Stimulated activated CD8-positive, alpha-beta memory T cell treated with anti-CD3 and anti-CD28 coated beads, Interleukin-12 subunit alpha, Interleukin-12 subunit beta, amount 100 ng/mL, for 24 hours (primary cell): ENCODE results near the gene RHOC.

Experiments used
- DNase-seq: peaks from one replicate; pipeline ENCODE4 v3.0.0-alpha.2; 2020; ENCODE audit errors: extremely low read depth

The RHOC gene

GRCh38 chr1:112678605-112679004 is 28.3 kb downstream of the RHOC start:
- DNase-seq: no peak

DNA sequence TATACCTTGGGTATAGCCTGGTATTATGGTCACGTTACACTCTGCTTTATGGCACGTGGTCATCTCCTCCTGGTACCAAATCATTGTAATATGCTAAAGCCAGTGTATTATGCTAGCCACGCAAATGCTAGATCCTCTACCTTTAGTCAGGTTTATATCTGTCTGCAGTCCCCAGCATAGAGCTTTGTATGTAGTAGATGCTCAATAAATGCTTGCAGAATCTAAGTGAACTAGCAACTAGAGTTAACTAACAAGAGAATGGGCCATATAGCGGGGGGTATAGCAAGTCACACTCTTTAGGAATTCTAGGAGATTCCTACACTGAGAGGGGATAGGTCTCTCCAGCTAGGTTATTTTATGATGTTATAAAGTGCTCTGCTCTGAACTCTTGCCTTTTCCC is 29.4 kb downstream of the RHOC start:
- no peak for DNase-seq

GRCh38 chr1:112676543-112676942 is 30.4 kb downstream of the RHOC start:
- no peak for DNase-seq

DNA sequence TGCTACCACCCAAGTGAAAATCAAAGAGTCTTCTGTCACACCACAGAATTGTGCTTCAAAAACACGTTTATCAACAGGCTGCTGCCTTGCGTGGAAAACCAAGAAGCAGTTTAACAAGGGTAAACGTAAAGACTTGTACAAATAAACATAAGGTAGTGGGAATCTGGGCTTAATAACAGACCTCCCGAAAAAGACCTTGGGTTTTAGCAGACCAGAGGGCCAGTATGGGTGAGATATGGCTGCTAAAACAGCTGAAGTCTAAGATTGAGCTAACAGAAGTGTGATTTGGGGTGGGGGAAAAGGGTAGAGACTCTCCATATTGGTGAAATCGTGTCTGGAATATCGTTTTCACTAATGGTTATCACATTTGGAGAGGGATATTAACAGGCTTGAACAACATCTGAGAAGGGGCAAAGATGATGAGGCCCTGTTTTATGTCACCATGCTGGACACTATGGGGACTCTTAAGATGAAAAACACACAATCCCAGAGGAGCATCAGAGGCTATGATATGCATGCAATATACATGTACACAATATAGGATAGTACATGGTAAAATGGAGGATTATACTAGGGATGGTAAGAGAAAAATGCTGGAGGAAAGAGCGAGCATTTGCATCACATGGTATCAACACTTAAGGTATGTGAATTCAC is 31.1 kb downstream of the RHOC start:
- DNase-seq: no peak

GRCh38 chr1:112674986-112675727 is 31.8 kb downstream of the RHOC start:
- DNase-seq: no peak

DNA sequence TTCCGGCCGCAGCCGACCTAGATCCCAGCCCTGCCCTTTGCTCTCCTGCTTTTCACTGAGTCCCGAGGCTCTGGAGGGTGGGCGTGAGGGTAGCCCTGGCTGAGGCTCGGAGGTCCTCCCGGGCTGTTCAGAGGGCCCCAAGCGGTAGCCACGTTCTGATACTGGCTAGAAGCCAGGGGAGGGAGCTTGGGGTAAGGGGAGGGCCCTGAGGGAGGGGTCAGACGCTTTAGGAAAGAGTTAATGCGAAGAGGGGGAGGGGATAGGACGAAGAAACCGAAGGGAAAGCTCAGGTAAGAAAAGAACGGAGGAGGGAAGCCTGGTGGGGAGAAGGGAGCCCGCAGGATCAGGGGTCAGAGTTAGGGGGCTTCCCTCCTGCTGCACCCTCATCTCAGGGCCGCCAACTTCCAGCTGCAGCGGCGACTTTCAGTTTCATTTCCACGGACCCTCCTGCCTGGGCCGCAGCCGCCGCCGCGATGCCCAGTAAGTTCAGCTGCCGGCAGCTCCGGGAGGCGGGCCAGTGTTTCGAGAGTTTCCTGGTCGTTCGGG is 32.4 kb downstream of the RHOC start, which contains the start of gene MOV10:
Gene MOV10, plus strand, starts transcription at position 220 of the 546 bp plus-strand sequence. Its CDS starts 254 bp downstream, at position 474.
- peak; percentile 3 for DNase-seq

GRCh38 chr1:112673592-112674439 is 33.1 kb downstream of the RHOC start:
- no peak for DNase-seq

- no peak for DNase-seq
These were observed 34.1 kb downstream of the RHOC start for GRCh38 chr1:112672842-112673241.

GRCh38 chr1:112672009-112672408 is 34.9 kb downstream of the RHOC start:
- DNase-seq: no peak

- no peak for DNase-seq
These were observed 40.0 kb downstream of the RHOC start for GRCh38 chr1:112666946-112667345.

GRCh38 chr1:112665857-112666256 is 41.1 kb downstream of the RHOC start:
- no peak for DNase-seq

GRCh38 chr1:112651205-112651604 is 55.7 kb downstream of the RHOC start:
- no peak for DNase-seq
